Measurements from ENCODE around the gene MUC20.
A peak's percentile ranks its signal among the peaks of the same experiment; 100 is the strongest.
"Not testable (repeated sequence)": the region's sequence is repeated elsewhere in the genome, so short reads cannot be mapped to it uniquely, and the experiment has no call there.

MUC20 gene

GRCh38 chr3:195684527-195685257 is 36.1 kb upstream of the MUC20 start:
- peak overlapping the region; percentile 91 to 93 for H3K27ac ChIP-seq (ENCODE audit: low read depth in 2 of 2, low read length in 2 of 2)
- peaks cover 9 to 10% of the 10 kb centered on the region in 2 donors for H3K4me1 ChIP-seq (ENCODE audit: control insufficient read depth in 2 of 2, insufficient read depth in 2 of 2, low read length in 2 of 2)
- H3K4me3 ChIP-seq (ENCODE audit: low read length in 2 of 2): peak overlapping the region in 1 of 2 donors; percentile 31
- not testable (repeated sequence) for H3K9me3 ChIP-seq (ENCODE audit: control insufficient read depth in 2 of 2, low read length in 2 of 2); H3K9ac ChIP-seq (ENCODE audit: low read depth in 1 of 2, low read length in 2 of 2); H3K27me3 ChIP-seq (ENCODE audit: control insufficient read depth in 2 of 2, insufficient read depth in 2 of 2, low read length in 2 of 2)
- peaks cover 6 to 20% of the 10 kb centered on the region in 2 donors for H3K36me3 ChIP-seq (ENCODE audit: control insufficient read depth in 2 of 2, insufficient read depth in 2 of 2, low read length in 2 of 2)

- H3K4me3 ChIP-seq (ENCODE audit: low read length in 2 of 2); H3K9me3 ChIP-seq (ENCODE audit: control insufficient read depth in 2 of 2, low read length in 2 of 2); H3K9ac ChIP-seq (ENCODE audit: low read depth in 1 of 2, low read length in 2 of 2); H3K27me3 ChIP-seq (ENCODE audit: control insufficient read depth in 2 of 2, insufficient read depth in 2 of 2, low read length in 2 of 2); H3K27ac ChIP-seq (ENCODE audit: low read depth in 2 of 2, low read length in 2 of 2): not testable (repeated sequence)
- peaks cover 6 to 20% of the 10 kb centered on the region in 2 donors for H3K36me3 ChIP-seq (ENCODE audit: control insufficient read depth in 2 of 2, insufficient read depth in 2 of 2, low read length in 2 of 2)
- peaks cover 9 to 10% of the 10 kb centered on the region in 2 donors for H3K4me1 ChIP-seq (ENCODE audit: control insufficient read depth in 2 of 2, insufficient read depth in 2 of 2, low read length in 2 of 2)
Measured at GRCh38 chr3:195686537-195687208, 34.1 kb upstream of the MUC20 start.

- not testable (repeated sequence) for H3K27me3 ChIP-seq (ENCODE audit: control insufficient read depth in 2 of 2, insufficient read depth in 2 of 2, low read length in 2 of 2); H3K27ac ChIP-seq (ENCODE audit: low read depth in 2 of 2, low read length in 2 of 2); H3K9ac ChIP-seq (ENCODE audit: low read depth in 1 of 2, low read length in 2 of 2); H3K4me3 ChIP-seq (ENCODE audit: low read length in 2 of 2); H3K9me3 ChIP-seq (ENCODE audit: control insufficient read depth in 2 of 2, low read length in 2 of 2)
- H3K4me1 ChIP-seq (ENCODE audit: control insufficient read depth in 2 of 2, insufficient read depth in 2 of 2, low read length in 2 of 2): peaks cover 9 to 10% of the 10 kb centered on the region in 2 donors
- H3K36me3 ChIP-seq (ENCODE audit: control insufficient read depth in 2 of 2, insufficient read depth in 2 of 2, low read length in 2 of 2): peaks cover 11 to 26% of the 10 kb centered on the region in 2 donors
Measured at GRCh38 chr3:195687209-195687760, 33.5 kb upstream of the MUC20 start.

- not testable (repeated sequence) for H3K27ac ChIP-seq (ENCODE audit: low read depth in 2 of 2, low read length in 2 of 2); H3K4me1 ChIP-seq (ENCODE audit: control insufficient read depth in 2 of 2, insufficient read depth in 2 of 2, low read length in 2 of 2); H3K9ac ChIP-seq (ENCODE audit: low read depth in 1 of 2, low read length in 2 of 2); H3K9me3 ChIP-seq (ENCODE audit: control insufficient read depth in 2 of 2, low read length in 2 of 2); H3K27me3 ChIP-seq (ENCODE audit: control insufficient read depth in 2 of 2, insufficient read depth in 2 of 2, low read length in 2 of 2); H3K4me3 ChIP-seq (ENCODE audit: low read length in 2 of 2)
- peaks cover 11 to 30% of the 10 kb centered on the region in 2 donors for H3K36me3 ChIP-seq (ENCODE audit: control insufficient read depth in 2 of 2, insufficient read depth in 2 of 2, low read length in 2 of 2)
Measured at GRCh38 chr3:195688471-195689183, 32.2 kb upstream of the MUC20 start.

- H3K4me1 ChIP-seq (ENCODE audit: control insufficient read depth in 2 of 2, insufficient read depth in 2 of 2, low read length in 2 of 2); H3K27ac ChIP-seq (ENCODE audit: low read depth in 2 of 2, low read length in 2 of 2); H3K27me3 ChIP-seq (ENCODE audit: control insufficient read depth in 2 of 2, insufficient read depth in 2 of 2, low read length in 2 of 2); H3K9me3 ChIP-seq (ENCODE audit: control insufficient read depth in 2 of 2, low read length in 2 of 2); H3K9ac ChIP-seq (ENCODE audit: low read depth in 1 of 2, low read length in 2 of 2); H3K4me3 ChIP-seq (ENCODE audit: low read length in 2 of 2): not testable (repeated sequence)
- H3K36me3 ChIP-seq (ENCODE audit: control insufficient read depth in 2 of 2, insufficient read depth in 2 of 2, low read length in 2 of 2): peaks cover 6 to 28% of the 10 kb centered on the region in 2 donors
Measured at GRCh38 chr3:195689184-195690070, 31.4 kb upstream of the MUC20 start.

GRCh38 chr3:195690951-195691350 is 29.8 kb upstream of the MUC20 start:
- Histone ChIP-seq H3K9ac (ENCODE audit: low read depth in 1 of 2, low read length in 2 of 2) (no peak overlapping the region), H3K4me1 (ENCODE audit: control insufficient read depth in 2 of 2, insufficient read depth in 2 of 2, low read length in 2 of 2) (no peaks in the 10 kb centered on the region), H3K27ac (ENCODE audit: low read depth in 2 of 2, low read length in 2 of 2) (no peak overlapping the region), H3K4me3 (ENCODE audit: low read length in 2 of 2) (no peak overlapping the region), H3K9me3 (ENCODE audit: control insufficient read depth in 2 of 2, low read length in 2 of 2) (no peaks in the 10 kb centered on the region), H3K27me3 (ENCODE audit: control insufficient read depth in 2 of 2, insufficient read depth in 2 of 2, low read length in 2 of 2) (no peaks in the 10 kb centered on the region), H3K36me3 (ENCODE audit: control insufficient read depth in 2 of 2, insufficient read depth in 2 of 2, low read length in 2 of 2) (peaks cover 6 to 31% of the 10 kb centered on the region in 2 donors)

GRCh38 chr3:195691596-195692353 is 29.0 kb upstream of the MUC20 start:
- not testable (repeated sequence) for H3K27ac ChIP-seq (ENCODE audit: low read depth in 2 of 2, low read length in 2 of 2); H3K4me1 ChIP-seq (ENCODE audit: control insufficient read depth in 2 of 2, insufficient read depth in 2 of 2, low read length in 2 of 2); H3K27me3 ChIP-seq (ENCODE audit: control insufficient read depth in 2 of 2, insufficient read depth in 2 of 2, low read length in 2 of 2); H3K4me3 ChIP-seq (ENCODE audit: low read length in 2 of 2); H3K9ac ChIP-seq (ENCODE audit: low read depth in 1 of 2, low read length in 2 of 2); H3K9me3 ChIP-seq (ENCODE audit: control insufficient read depth in 2 of 2, low read length in 2 of 2)
- H3K36me3 ChIP-seq (ENCODE audit: control insufficient read depth in 2 of 2, insufficient read depth in 2 of 2, low read length in 2 of 2): peaks cover 6 to 28% of the 10 kb centered on the region in 2 donors

GRCh38 chr3:195692354-195692685 is 28.5 kb upstream of the MUC20 start:
- H3K9me3 ChIP-seq (ENCODE audit: control insufficient read depth in 2 of 2, low read length in 2 of 2): no peaks in the 10 kb centered on the region
- peaks cover 6 to 29% of the 10 kb centered on the region in 2 donors for H3K36me3 ChIP-seq (ENCODE audit: control insufficient read depth in 2 of 2, insufficient read depth in 2 of 2, low read length in 2 of 2)
- H3K27ac ChIP-seq (ENCODE audit: low read depth in 2 of 2, low read length in 2 of 2): no peak overlapping the region

GRCh38 chr3:195692781-195693427 is 27.9 kb upstream of the MUC20 start:
- H3K36me3 ChIP-seq (ENCODE audit: control insufficient read depth in 2 of 2, insufficient read depth in 2 of 2, low read length in 2 of 2): peaks cover 6 to 33% of the 10 kb centered on the region in 2 donors
- no peak overlapping the region for H3K9ac ChIP-seq (ENCODE audit: low read depth in 1 of 2, low read length in 2 of 2)
- no peaks in the 10 kb centered on the region for H3K9me3 ChIP-seq (ENCODE audit: control insufficient read depth in 2 of 2, low read length in 2 of 2)
- no peaks in the 10 kb centered on the region for H3K4me1 ChIP-seq (ENCODE audit: control insufficient read depth in 2 of 2, insufficient read depth in 2 of 2, low read length in 2 of 2)
- H3K4me3 ChIP-seq (ENCODE audit: low read length in 2 of 2): no peak overlapping the region
- no peak overlapping the region for H3K27ac ChIP-seq (ENCODE audit: low read depth in 2 of 2, low read length in 2 of 2)
- H3K27me3 ChIP-seq (ENCODE audit: control insufficient read depth in 2 of 2, insufficient read depth in 2 of 2, low read length in 2 of 2): no peaks in the 10 kb centered on the region

More at GRCh38 chr3:195692354-195692685, 28.5 kb upstream of the MUC20 start:
- H3K4me1 ChIP-seq (ENCODE audit: control insufficient read depth in 2 of 2, insufficient read depth in 2 of 2, low read length in 2 of 2): no peaks in the 10 kb centered on the region
- no peak overlapping the region for H3K9ac ChIP-seq (ENCODE audit: low read depth in 1 of 2, low read length in 2 of 2)
- H3K4me3 ChIP-seq (ENCODE audit: low read length in 2 of 2): no peak overlapping the region
- H3K27me3 ChIP-seq (ENCODE audit: control insufficient read depth in 2 of 2, insufficient read depth in 2 of 2, low read length in 2 of 2): no peaks in the 10 kb centered on the region
